IMR-90 (cell line): ENCODE measurements around the gene MCRS1. TPM values are rescaled to one million over a fixed set of nuclear protein-coding genes. Genes with fewer than 3 reads are reported as not detected.
"Not testable (repeated sequence)": the region's sequence is repeated elsewhere in the genome, so short reads cannot be mapped to it uniquely, and the experiment has no call there.

ENCODE experiments used
- ATAC-seq: fragments of 200-7000 bp; cut with Tn5 transposase; 2 replicates; pipeline ENCODE4 v1.9.1; 2020; ENCODE audit warnings: low read depth, mild to moderate bottlenecking, moderate library complexity
- BruUV-seq: library from RNA; stranded (reverse); fragments of 400-500 nt; replicated peaks from 2 replicates; lab custom pipeline; 2021; lab: Mats Ljungman, UMichigan
- CTCF ChIA-PET: fragments of 300-600 bp; formaldehyde crosslinking; extraction: SDS; loops from one replicate; lab custom pipeline; 2021; ENCODE audit warnings: antibody characterized with exemption; lab: Yijun Ruan, JAX
- POLR2A ChIA-PET: fragments of 300-600 bp; sonication (Branson Sonifier 250); formaldehyde crosslinking; loops from one replicate; lab custom pipeline; 2022; ENCODE audit warnings: antibody characterized with exemption; ENCODE audit not compliant: unreplicated experiment; lab: Charles Lee
- DNase-seq: peaks from one replicate; pipeline ENCODE4 v3.0.0; 2013
- H2AFZ ChIP-seq: replicated peaks from 2 replicates; pipeline ENCODE3; 2013; ENCODE audit warnings: low read length, mild to moderate bottlenecking; ENCODE audit not compliant: poor library complexity
- H2AK5ac ChIP-seq: 2 replicates; pipeline ENCODE4 v1.6.1; 2013; ENCODE audit warnings: low read depth, low read length, inconsistent platforms
- H2AK9ac ChIP-seq: replicated peaks from 2 replicates; pipeline ENCODE3; 2013; ENCODE audit warnings: mild to moderate bottlenecking, low read depth, low read length, moderate library complexity; ENCODE audit not compliant: poor library complexity
- H2BK120ac ChIP-seq: 2 replicates; pipeline ENCODE4 v1.6.1; 2013; ENCODE audit warnings: low read depth, low read length, inconsistent platforms
- H2BK15ac ChIP-seq: 3 replicates; pipeline ENCODE4 v1.6.1; 2013; ENCODE audit warnings: low read depth, low read length, inconsistent platforms
- H2BK20ac ChIP-seq: 2 replicates; pipeline ENCODE4 v1.6.1; 2013; ENCODE audit warnings: low read depth, mild to moderate bottlenecking, inconsistent platforms, low read length, moderate library complexity
- H2BK5ac ChIP-seq: 2 replicates; pipeline ENCODE4 v1.6.1; 2013; ENCODE audit warnings: mild to moderate bottlenecking, low read depth, low read length, inconsistent platforms; ENCODE audit not compliant: poor library complexity, severe bottlenecking
- H3K14ac ChIP-seq: replicated peaks from 2 replicates; pipeline ENCODE4 v1.6.1; 2013; ENCODE audit warnings: low read depth, low read length, inconsistent platforms
- H3K18ac ChIP-seq: 2 replicates; pipeline ENCODE4 v1.6.1; 2013; ENCODE audit warnings: low read depth, low read length, control low read depth
- H3K23ac ChIP-seq: 2 replicates; pipeline ENCODE4 v1.6.1; 2013; ENCODE audit warnings: low read depth, low read length, inconsistent platforms
- H3K27ac ChIP-seq: 2 replicates; pipeline ENCODE4 v1.5.1; 2013; ENCODE audit warnings: mild to moderate bottlenecking, control low read depth, low read length; ENCODE audit not compliant: insufficient read depth
- H3K27me3 ChIP-seq: 2 replicates; pipeline ENCODE4 v1.6.1; 2013; ENCODE audit warnings: low read length; ENCODE audit not compliant: control insufficient read depth, insufficient read depth
- H3K36me3 ChIP-seq: 2 replicates; pipeline ENCODE4 v1.6.1; 2013; ENCODE audit warnings: low read length, mixed read lengths; ENCODE audit not compliant: control insufficient read depth, insufficient read depth
- H3K4ac ChIP-seq: 2 replicates; pipeline ENCODE4 v1.6.1; 2013; ENCODE audit warnings: low read depth, low read length, inconsistent platforms
- H3K4me1 ChIP-seq: 2 replicates; pipeline ENCODE4 v1.6.1; 2013; ENCODE audit warnings: low read length, mixed read lengths; ENCODE audit not compliant: control insufficient read depth, insufficient read depth
- H3K4me2 ChIP-seq: 2 replicates; pipeline ENCODE4 v1.6.1; 2013; ENCODE audit warnings: low read depth, mild to moderate bottlenecking, control low read depth, low read length, moderate library complexity
- H3K4me3 ChIP-seq: 2 replicates; pipeline ENCODE4 v1.5.1; 2013; ENCODE audit warnings: low read depth, mild to moderate bottlenecking, control low read depth, low read length, moderate library complexity; ENCODE audit not compliant: insufficient read depth
- H3K56ac ChIP-seq: 2 replicates; pipeline ENCODE4 v1.6.1; 2013; ENCODE audit warnings: low read length, inconsistent platforms; ENCODE audit not compliant: insufficient read depth; ENCODE audit errors: extremely low read depth
- H3K79me1 ChIP-seq, 2 experiments: 2 replicates each; pipeline ENCODE4 v1.6.1; 2013; ENCODE audit warnings: low read length in 2 of 2, inconsistent platforms in 1 of 2, low read depth in 1 of 2
- H3K9ac ChIP-seq: 2 replicates; pipeline ENCODE4 v1.6.1; 2013; ENCODE audit warnings: low read depth, low read length, control low read depth
- H3K9me1 ChIP-seq: 2 replicates; pipeline ENCODE4 v1.6.1; 2013; ENCODE audit warnings: low read length, inconsistent platforms; ENCODE audit not compliant: insufficient read depth
- H3K9me3 ChIP-seq: 2 replicates; pipeline ENCODE4 v1.6.1; 2013; ENCODE audit warnings: low read length; ENCODE audit not compliant: control insufficient read depth, insufficient read depth
- H4K20me1 ChIP-seq: 2 replicates; pipeline ENCODE4 v1.6.1; 2013; ENCODE audit warnings: low read length, inconsistent platforms; ENCODE audit not compliant: insufficient read depth
- H4K5ac ChIP-seq: 2 replicates; pipeline ENCODE4 v1.6.1; 2013; ENCODE audit warnings: mild to moderate bottlenecking, low read depth, low read length, control low read depth
- H4K8ac ChIP-seq, 2 experiments: 2 replicates each; pipeline ENCODE4 v1.6.1; 2013; ENCODE audit warnings: low read depth in 2 of 2, low read length in 2 of 2, control low read depth in 1 of 2, inconsistent platforms in 1 of 2
- H4K91ac ChIP-seq: 2 replicates; pipeline ENCODE4 v1.6.1; 2013; ENCODE audit warnings: low read depth, low read length, inconsistent platforms; ENCODE audit not compliant: insufficient read depth
- WGBS, 2 experiments: methylation state at CpG; one replicate each; pipeline versions ENCODE4 v1.1.5 to v1.1.7; 2013; ENCODE audit warnings: missing lambda C conversion rate in 2 of 2; ENCODE audit not compliant: insufficient read length in 1 of 2; ENCODE audit errors: extremely low coverage in 2 of 2; 5-methylcytosine and 5-hydroxymethylcytosine counted together
- dilution Hi-C: fragments of 300-500 bp; cut with HindIII; formaldehyde crosslinking; loops from one replicate; pipeline ENCODE4 v1.14.3; 2018; ENCODE audit warnings: low sequenced_read_pairs; ENCODE audit not compliant: unreplicated experiment
- in situ Hi-C: fragments of 300-500 bp; cut with MboI; formaldehyde crosslinking; loops from 3 replicates; pipeline ENCODE4 v1.14.3; 2019; ENCODE audit warnings: low sequenced_read_pairs, inconsistent platforms, mixed read lengths
- intact Hi-C: fragments of 100-400 bp; cut with micrococcal nuclease; formaldehyde crosslinking; loops from 2 replicates; pipeline ENCODE4 v1.10.0; 2022
- polyA plus RNA-seq, 3 experiments: library from polyadenylated mRNA; depleted of rRNA; stranded (reverse); fragments of >200 nt; gene quantifications; 2 replicates each; pipeline ENCODE4 v1.2.3, GENCODE V29; 2012; ENCODE audit warnings: low replicate concordance in 1 of 3
- total RNA-seq: library from RNA; depleted of rRNA; stranded (reverse); fragments of >200 nt; gene quantifications from 2 replicates; pipeline ENCODE4 v1.2.3, GENCODE V29; 2012

MCRS1 gene
- total and polyA plus RNA-seq, 2 of the 4 experiments (the other 2 are of a cell fraction): 72.9 to 73.2 TPM

DNA sequence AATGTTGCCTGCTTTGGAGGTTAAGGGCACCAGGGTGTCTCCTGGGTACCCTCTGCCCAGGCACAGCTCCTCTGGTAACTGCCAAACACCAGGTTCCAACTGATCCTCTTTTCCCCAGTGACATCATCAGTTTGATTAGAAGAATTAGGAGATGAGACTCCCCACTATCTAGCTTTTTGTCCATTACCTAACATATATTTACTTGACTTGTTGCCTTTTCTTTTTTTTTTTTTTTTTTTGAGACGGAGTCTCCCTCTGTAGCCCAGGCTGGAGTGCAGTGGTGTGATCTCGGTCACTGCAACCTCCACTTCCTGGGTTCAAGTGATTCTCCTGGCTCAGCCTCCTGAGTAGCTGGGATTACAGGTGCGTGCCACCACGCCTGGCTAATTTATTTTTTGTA, 37.6 kb upstream of the MCRS1 start, which contains the start of gene FAM186B:
Gene FAM186B (minus strand): TSS at position 101 of the 400 bp plus-strand sequence. CDS start 162 bp downstream, outside the sequence.
- H2AK5ac ChIP-seq, H2BK15ac ChIP-seq, H3K9me1 ChIP-seq, H4K20me1 ChIP-seq, H2BK20ac ChIP-seq, H3K27ac ChIP-seq, H3K14ac ChIP-seq, H3K4me2 ChIP-seq, CTCF ChIA-PET, H3K18ac ChIP-seq, H3K4me1 ChIP-seq, dilution Hi-C loops, H3K4me3 ChIP-seq, H3K27me3 ChIP-seq, H3K4ac ChIP-seq, H4K5ac ChIP-seq, H3K23ac ChIP-seq, H2AK9ac ChIP-seq, POLR2A ChIA-PET, H2BK120ac ChIP-seq, H3K9ac ChIP-seq, H4K91ac ChIP-seq, H3K36me3 ChIP-seq, ATAC-seq, DNase-seq, H2BK5ac ChIP-seq, H4K8ac ChIP-seq, H3K9me3 ChIP-seq, H3K56ac ChIP-seq, H3K79me1 ChIP-seq, H2AFZ ChIP-seq, in situ Hi-C loops, intact Hi-C loops, BruUV-seq: not testable (repeated sequence)
- no CpG with 5 or more reads among the region's 4 CpGs for WGBS, 2 experiments
